Measurements from ENCODE around the gene LMNA.
"Not testable (repeated sequence)": the region's sequence is repeated elsewhere in the genome, so short reads cannot be mapped to it uniquely, and the experiment has no call there.

The LMNA gene

DNA sequence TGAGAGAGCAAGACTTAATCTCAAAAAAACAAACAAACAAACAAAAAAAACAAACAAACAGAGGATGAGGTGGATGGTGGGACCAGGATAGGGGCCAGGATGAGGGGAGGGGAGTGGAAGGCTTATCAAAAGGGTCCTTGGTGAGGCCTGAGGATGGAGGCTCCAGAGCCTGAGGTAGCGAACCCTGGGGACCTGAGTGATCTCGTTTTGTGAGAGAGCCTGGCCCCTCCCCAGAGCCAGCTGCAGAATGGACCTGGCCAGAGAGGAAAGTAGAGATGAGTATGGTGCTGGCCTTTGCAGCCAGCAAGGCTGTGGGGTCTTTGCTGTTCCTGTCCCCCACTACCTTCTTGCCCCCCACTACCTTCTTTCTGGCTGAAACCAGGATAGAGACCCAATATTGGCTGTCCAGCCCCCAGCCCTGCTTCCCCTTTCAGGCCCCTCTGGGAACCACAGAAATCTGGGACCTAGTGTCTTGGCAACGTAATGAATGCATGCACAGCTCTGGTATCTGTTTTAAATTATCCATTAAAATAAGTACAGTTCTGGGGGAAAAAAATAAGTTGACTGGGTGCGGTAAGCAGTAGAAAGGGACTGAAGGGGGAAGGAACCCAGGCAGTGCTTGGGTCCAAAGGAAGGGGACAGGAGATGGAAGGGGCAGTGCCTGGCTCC, 1.1 kb upstream of the LMNA start:
- H3K27ac ChIP-seq = no peak overlapping the region
- TF ChIP-seq, protein P1, sequence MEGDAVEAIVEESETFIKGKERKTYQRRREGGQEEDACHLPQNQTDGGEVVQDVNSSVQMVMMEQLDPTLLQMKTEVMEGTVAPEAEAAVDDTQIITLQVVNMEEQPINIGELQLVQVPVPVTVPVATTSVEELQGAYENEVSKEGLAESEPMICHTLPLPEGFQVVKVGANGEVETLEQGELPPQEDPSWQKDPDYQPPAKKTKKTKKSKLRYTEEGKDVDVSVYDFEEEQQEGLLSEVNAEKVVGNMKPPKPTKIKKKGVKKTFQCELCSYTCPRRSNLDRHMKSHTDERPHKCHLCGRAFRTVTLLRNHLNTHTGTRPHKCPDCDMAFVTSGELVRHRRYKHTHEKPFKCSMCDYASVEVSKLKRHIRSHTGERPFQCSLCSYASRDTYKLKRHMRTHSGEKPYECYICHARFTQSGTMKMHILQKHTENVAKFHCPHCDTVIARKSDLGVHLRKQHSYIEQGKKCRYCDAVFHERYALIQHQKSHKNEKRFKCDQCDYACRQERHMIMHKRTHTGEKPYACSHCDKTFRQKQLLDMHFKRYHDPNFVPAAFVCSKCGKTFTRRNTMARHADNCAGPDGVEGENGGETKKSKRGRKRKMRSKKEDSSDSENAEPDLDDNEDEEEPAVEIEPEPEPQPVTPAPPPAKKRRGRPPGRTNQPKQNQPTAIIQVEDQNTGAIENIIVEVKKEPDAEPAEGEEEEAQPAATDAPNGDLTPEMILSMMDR (conservative IDR thresholded peaks at IDR 0.05) = no peak
- TF ChIP-seq ZFX (IDR thresholded peaks at IDR 0.05) = no peak

DNA sequence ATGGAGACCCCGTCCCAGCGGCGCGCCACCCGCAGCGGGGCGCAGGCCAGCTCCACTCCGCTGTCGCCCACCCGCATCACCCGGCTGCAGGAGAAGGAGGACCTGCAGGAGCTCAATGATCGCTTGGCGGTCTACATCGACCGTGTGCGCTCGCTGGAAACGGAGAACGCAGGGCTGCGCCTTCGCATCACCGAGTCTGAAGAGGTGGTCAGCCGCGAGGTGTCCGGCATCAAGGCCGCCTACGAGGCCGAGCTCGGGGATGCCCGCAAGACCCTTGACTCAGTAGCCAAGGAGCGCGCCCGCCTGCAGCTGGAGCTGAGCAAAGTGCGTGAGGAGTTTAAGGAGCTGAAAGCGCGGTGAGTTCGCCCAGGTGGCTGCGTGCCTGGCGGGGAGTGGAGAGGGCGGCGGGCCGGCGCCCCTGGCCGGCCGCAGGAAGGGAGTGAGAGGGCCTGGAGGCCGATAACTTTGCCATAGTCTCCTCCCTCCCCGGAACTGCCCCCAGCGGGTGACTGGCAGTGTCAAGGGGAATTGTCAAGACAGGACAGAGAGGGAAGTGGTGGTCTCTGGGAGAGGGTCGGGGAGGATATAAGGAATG, 505 bp downstream of the LMNA start:
- TF ChIP-seq, protein P1 (conservative IDR thresholded peaks at IDR 0.05) = no peak
- TF ChIP-seq ZFX (IDR thresholded peaks at IDR 0.05) = peak; percentile 80; the same call in 1 of the 2 replicates
- H3K27ac ChIP-seq = peak overlapping the region; percentile 76

DNA sequence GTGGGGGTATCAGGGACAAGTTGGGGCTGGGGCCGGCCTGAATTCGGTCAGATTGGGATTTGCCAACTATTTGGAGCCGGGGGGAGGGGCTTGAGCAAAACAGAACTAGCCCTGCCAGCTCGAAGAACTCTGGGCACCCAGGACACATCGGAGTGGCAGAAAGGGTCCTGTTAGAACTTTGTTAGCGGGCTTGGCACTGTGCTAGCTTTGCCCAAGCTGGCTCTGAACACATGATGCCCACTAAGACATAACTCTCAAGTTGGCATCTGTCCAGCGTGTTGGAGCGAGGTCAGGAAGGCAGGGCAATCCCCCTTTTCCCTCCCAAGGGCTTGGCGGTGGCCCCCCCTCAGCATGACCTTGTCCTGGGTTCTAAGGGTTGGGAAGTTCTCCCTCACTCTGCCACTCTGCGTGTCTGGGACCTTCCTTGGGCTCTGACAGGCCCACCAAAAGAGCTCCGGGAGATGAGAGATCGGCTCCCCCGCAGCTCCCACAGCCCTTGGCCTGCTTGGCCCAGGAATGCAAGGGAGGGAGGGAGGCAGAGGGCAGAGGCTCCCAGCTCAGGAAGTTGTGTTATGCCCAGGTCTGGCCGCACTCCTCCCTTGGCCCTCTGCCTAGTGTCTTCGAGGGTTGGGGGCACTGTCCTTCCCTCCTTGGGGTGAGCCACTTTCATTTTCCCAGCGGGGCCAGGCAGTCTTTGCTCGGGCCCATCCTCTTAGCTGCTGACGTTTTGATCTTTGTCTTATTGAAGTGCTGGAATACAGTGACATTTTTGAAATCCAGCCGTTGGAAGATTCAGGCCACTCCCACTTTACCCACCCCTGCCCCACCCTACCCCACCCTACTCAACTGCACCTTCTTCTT, 1.2 kb downstream of the LMNA start:
- H3K27ac ChIP-seq = peak overlapping the region; percentile 76
- no peak for TF ChIP-seq ZFX (IDR thresholded peaks at IDR 0.05)

DNA sequence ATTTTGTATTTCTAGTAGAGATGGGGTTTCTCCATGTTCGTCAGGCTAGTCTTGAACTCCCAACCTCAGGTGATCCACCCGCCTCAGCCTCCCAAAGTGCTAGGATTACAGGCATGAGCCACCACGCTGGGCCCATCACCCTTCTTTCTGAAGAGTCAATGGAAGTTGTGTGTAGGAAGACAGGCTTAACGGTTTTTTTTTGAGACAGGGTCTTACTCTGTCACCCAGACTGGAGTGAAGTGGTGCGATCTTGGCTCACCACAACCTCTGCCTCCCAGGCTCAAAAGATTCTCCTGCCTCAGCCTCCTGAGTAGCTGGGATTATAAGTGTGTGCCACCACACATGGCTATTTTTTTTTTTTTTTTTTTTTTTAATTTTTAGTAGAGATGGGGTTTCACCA, 2.2 kb downstream of the LMNA start:
- not testable (repeated sequence) for H3K27ac ChIP-seq

- TF ChIP-seq ZFX (IDR thresholded peaks at IDR 0.05) = no peak
- TF ChIP-seq, protein P1 (conservative IDR thresholded peaks at IDR 0.05) = no peak
- H3K27ac ChIP-seq = no peak overlapping the region
Measured at GRCh38 chr1:156117414-156118176, 3.1 kb downstream of the LMNA start.

DNA sequence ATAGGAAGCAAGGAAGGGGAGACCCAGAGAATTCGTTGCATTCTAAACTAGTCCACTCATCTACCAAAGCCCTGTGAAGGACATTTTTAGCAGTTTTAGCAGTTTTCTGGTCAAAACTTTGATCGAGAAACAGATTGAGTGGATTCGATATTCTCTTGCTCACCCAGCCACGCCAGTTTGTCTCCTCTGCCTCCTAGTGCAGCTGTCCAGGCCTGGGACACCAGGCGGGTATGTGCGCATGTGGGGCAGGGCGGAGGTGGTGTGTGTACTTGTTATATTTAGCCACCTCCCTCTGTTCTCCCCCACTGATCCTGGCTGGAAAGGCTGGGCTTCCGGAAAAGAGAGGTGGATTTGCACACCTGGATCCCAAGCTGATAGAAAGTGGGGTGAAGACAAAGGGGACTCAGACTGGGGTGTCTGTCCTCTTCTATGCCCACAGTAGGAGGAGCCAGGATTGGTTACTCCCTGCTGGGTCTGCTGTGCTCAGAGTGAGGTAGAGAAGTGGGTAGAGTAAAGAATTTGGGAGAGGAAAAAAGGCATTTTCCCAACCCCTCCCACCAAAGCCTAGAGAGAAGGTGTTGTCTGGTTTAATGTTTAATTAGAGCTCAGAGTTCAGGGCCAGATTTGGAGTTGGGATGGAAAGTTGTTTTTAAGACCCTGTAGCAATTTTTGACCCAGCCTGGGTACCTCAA, 3.8 kb downstream of the LMNA start:
- no peak overlapping the region for H3K27ac ChIP-seq
- no peak for TF ChIP-seq ZFX (IDR thresholded peaks at IDR 0.05)
- TF ChIP-seq, protein P1 (conservative IDR thresholded peaks at IDR 0.05) = no peak

- TF ChIP-seq ZFX (IDR thresholded peaks at IDR 0.05) = no peak
- TF ChIP-seq, protein P1 (conservative IDR thresholded peaks at IDR 0.05) = no peak
- H3K27ac ChIP-seq = no peak overlapping the region
Measured at GRCh38 chr1:156119503-156120209, 5.1 kb downstream of the LMNA start.

All from C4-2B (cell line).